Cardiac muscle cell (in vitro differentiated cells and primary cell): ENCODE data around the gene ARMS2. TPM values are rescaled to one million over a fixed set of nuclear protein-coding genes. Genes with fewer than 3 reads are reported as not detected.

Experiments used
- DNase-seq, 2 donors: peaks; one replicate each; pipeline versions ENCODE4 v3.0.0 to v3.0.0-alpha.2; 2010 to 2017; ENCODE audit warnings: low read depth in 1 of 2, low spot score in 1 of 2
- H3K27ac ChIP-seq: fragments of 200-600 bp; sonication (generic); 2 replicates; pipeline ENCODE4 v1.5.1; 2016
- H3K27me3 ChIP-seq: fragments of 200-600 bp; sonication (generic); 2 replicates; pipeline ENCODE4 v1.6.0; 2016; ENCODE audit warnings: control low read depth
- H3K36me3 ChIP-seq: fragments of 200-600 bp; sonication (generic); 2 replicates; pipeline ENCODE4 v1.5.1; 2016; ENCODE audit warnings: control low read depth
- H3K4me1 ChIP-seq: fragments of 200-600 bp; sonication (generic); 2 replicates; pipeline ENCODE4 v1.8.1; 2017; ENCODE audit warnings: low read depth, mild to moderate bottlenecking, mixed run types
- H3K4me3 ChIP-seq: fragments of 200-600 bp; sonication (generic); 2 replicates; pipeline ENCODE4 v1.5.1; 2016; ENCODE audit warnings: mild to moderate bottlenecking
- H3K9me3 ChIP-seq: fragments of 200-600 bp; sonication (generic); 2 replicates; pipeline ENCODE4 v1.5.1; 2017; ENCODE audit warnings: low read depth, mild to moderate bottlenecking, control low read depth
- CTCF ChIP-seq: IDR thresholded peaks from 2 replicates; pipeline ENCODE4 v1.5.1; 2012; ENCODE audit warnings: low read depth, mild to moderate bottlenecking, low read length
- polyA plus RNA-seq: library from polyadenylated mRNA; unstranded; fragments of >200 nt; fragmentation: Nextera tagmentation; extraction: Ambion mirVana; gene quantifications from 2 replicates; pipeline ENCODE4 v1.2.1, GENCODE V29; 2016
- total RNA-seq: library from RNA; depleted of rRNA; stranded (reverse); fragments of >200 nt; gene quantifications from 2 replicates; pipeline ENCODE4 v1.2.3, GENCODE V29; 2016

ARMS2 gene
- total and polyA plus RNA-seq, 2 experiments from 2014 or later: not detected

- DNase-seq: peak; percentile 62 to 70
- Histone ChIP-seq H3K27me3 (no peaks in the 10 kb centered on the region), H3K27ac (peak overlapping the region; percentile 75), H3K4me1 (peaks cover 63% of the 10 kb centered on the region), H3K36me3 (no peaks in the 10 kb centered on the region), H3K9me3 (no peaks in the 10 kb centered on the region), H3K4me3 (no peak overlapping the region)
- TF ChIP-seq CTCF: no peak
Measured at GRCh38 chr10:122485670-122486069, 31.2 kb downstream of the ARMS2 start.

GRCh38 chr10:122486406-122487080 is 32.1 kb downstream of the ARMS2 start:
- H3K27me3 ChIP-seq: no peaks in the 10 kb centered on the region
- peaks cover 63% of the 10 kb centered on the region for H3K4me1 ChIP-seq
- H3K36me3 ChIP-seq: no peaks in the 10 kb centered on the region
- no peak overlapping the region for H3K4me3 ChIP-seq
- no peaks in the 10 kb centered on the region for H3K9me3 ChIP-seq
- DNase-seq: no peak
- no peak for TF ChIP-seq CTCF
- H3K27ac ChIP-seq: peak overlapping the region; percentile 75

- no peaks in the 10 kb centered on the region for H3K27me3 ChIP-seq
- H3K4me1 ChIP-seq: peaks cover 63% of the 10 kb centered on the region
- H3K9me3 ChIP-seq: no peaks in the 10 kb centered on the region
- TF ChIP-seq CTCF: no peak
- H3K36me3 ChIP-seq: no peaks in the 10 kb centered on the region
- peak overlapping the region; percentile 65 for H3K27ac ChIP-seq
- no peak overlapping the region for H3K4me3 ChIP-seq
- no peak for DNase-seq
Measured at GRCh38 chr10:122487174-122487765, 32.8 kb downstream of the ARMS2 start.

GRCh38 chr10:122490268-122490667 is 35.8 kb downstream of the ARMS2 start:
- no peak for TF ChIP-seq CTCF
- peak in 1 of 2 donors; percentile 63 for DNase-seq

GRCh38 chr10:122490786-122491680 is 36.6 kb downstream of the ARMS2 start:
- Histone ChIP-seq H3K9me3 (no peaks in the 10 kb centered on the region), H3K4me3 (no peak overlapping the region), H3K27ac (no peak overlapping the region)

More at GRCh38 chr10:122490268-122490667, 35.8 kb downstream of the ARMS2 start:
- H3K27ac ChIP-seq: no peak overlapping the region
- H3K36me3 ChIP-seq: no peaks in the 10 kb centered on the region
- H3K4me1 ChIP-seq: peaks cover 40% of the 10 kb centered on the region
- no peak overlapping the region for H3K4me3 ChIP-seq
- H3K27me3 ChIP-seq: no peaks in the 10 kb centered on the region
- no peaks in the 10 kb centered on the region for H3K9me3 ChIP-seq

More at GRCh38 chr10:122490786-122491680, 36.6 kb downstream of the ARMS2 start:
- peaks cover 32% of the 10 kb centered on the region for H3K4me1 ChIP-seq
- peak in 1 of 2 donors; percentile 56 for DNase-seq
- H3K27me3 ChIP-seq: no peaks in the 10 kb centered on the region
- H3K36me3 ChIP-seq: no peaks in the 10 kb centered on the region
- no peak for TF ChIP-seq CTCF
